ENCODE results near the gene GPR132. TPM values are rescaled to one million over a fixed set of nuclear protein-coding genes. Genes with fewer than 3 reads are reported as not detected.

Gene GPR132
- total and polyA plus RNA-seq, 11 donors = 0.27 to 5.3 (median 0.75) TPM

DNA sequence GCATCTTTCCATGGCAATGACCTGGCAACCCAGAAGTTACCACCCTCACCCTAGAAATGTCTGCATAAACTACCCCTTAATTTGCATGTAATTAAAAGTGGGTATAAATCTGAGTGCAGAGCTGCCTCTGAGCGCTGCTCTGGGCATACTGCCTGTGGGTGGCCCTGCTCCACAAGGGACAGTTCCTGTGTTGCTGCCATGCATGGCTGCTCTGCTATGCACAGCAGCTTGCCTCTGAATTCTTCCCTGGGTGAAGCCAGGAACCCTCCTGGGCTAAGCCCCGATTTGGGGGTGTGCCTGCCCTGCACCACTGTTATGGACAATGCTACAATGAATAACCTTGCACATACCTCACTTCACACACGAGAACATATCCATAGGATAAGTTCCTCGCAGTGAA is 35.7 kb upstream of the GPR132 start:
- Histone ChIP-seq H3K4me3 (no peak overlapping the region), H3K36me3 (no peaks in the 10 kb centered on the region), H3K27me3 (peaks cover 0 to 11% (median 0%) of the 10 kb centered on the region in 9 donors), H3K9me3 (peaks cover 0 to 17% (median 2%) of the 10 kb centered on the region in 12 donors), H3K4me1 (no peaks in the 10 kb centered on the region), H3K27ac (no peak overlapping the region)
- DNase-seq = peak in 1 of 5 donors; percentile 4
- WGBS, 4 donors = 84 to 88% (median 86%) methylated on average over 4 of the region's 4 CpGs
- no peak for TF ChIP-seq POLR2A (IDR thresholded peaks at IDR 0.05)
- TF ChIP-seq, protein P1, sequence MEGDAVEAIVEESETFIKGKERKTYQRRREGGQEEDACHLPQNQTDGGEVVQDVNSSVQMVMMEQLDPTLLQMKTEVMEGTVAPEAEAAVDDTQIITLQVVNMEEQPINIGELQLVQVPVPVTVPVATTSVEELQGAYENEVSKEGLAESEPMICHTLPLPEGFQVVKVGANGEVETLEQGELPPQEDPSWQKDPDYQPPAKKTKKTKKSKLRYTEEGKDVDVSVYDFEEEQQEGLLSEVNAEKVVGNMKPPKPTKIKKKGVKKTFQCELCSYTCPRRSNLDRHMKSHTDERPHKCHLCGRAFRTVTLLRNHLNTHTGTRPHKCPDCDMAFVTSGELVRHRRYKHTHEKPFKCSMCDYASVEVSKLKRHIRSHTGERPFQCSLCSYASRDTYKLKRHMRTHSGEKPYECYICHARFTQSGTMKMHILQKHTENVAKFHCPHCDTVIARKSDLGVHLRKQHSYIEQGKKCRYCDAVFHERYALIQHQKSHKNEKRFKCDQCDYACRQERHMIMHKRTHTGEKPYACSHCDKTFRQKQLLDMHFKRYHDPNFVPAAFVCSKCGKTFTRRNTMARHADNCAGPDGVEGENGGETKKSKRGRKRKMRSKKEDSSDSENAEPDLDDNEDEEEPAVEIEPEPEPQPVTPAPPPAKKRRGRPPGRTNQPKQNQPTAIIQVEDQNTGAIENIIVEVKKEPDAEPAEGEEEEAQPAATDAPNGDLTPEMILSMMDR (IDR thresholded peaks at IDR 0.05) = no peak
- intact Hi-C loops (cut with DNase I) = no loop called here
- no peak for ATAC-seq

DNA sequence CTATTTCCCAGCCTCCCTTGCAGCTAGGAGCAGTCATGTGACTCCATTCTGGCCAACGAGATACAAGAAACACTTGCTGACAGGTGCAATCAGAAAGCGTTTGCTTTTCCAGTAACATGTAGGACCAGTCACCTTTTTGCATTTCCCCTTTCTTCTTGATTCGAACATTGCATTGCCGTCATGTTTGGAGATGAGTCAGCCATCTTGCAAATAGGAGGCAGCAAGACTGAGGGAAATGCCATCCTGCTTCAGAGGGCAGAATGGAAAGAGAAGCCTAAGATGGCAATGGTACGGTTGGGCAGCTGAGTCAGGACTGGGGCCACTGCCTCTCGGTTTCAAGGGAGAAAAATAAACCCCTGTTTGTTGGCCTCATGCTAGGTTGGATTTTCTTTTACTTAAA is 34.5 kb upstream of the GPR132 start:
- H3K27me3 ChIP-seq = peaks cover 0 to 7% (median 0%) of the 10 kb centered on the region in 9 donors
- ATAC-seq = no peak
- TF ChIP-seq POLR2A (IDR thresholded peaks at IDR 0.05) = no peak
- TF ChIP-seq, protein P1 (IDR thresholded peaks at IDR 0.05) = no peak
- DNase-seq = no peak
- no peak overlapping the region for H3K4me3 ChIP-seq
- intact Hi-C loops (cut with DNase I) = loop anchor here in 7 of 10 donors (5.0 to 10.0 kb wide), 5 partner anchors 53 to 425 kb away; partner anchors contain the start of genes JAG2 (in 2 of the 7) and TMEM121 (in 2 of the 7)
- H3K9me3 ChIP-seq = peaks cover 0 to 17% (median 2%) of the 10 kb centered on the region in 12 donors
- no peak overlapping the region for H3K27ac ChIP-seq
- 77 to 90% (median 83%) methylated on average over 5 to 6 of the region's 6 CpGs for WGBS, 4 donors
- H3K4me1 ChIP-seq = no peaks in the 10 kb centered on the region
- no peaks in the 10 kb centered on the region for H3K36me3 ChIP-seq

DNA sequence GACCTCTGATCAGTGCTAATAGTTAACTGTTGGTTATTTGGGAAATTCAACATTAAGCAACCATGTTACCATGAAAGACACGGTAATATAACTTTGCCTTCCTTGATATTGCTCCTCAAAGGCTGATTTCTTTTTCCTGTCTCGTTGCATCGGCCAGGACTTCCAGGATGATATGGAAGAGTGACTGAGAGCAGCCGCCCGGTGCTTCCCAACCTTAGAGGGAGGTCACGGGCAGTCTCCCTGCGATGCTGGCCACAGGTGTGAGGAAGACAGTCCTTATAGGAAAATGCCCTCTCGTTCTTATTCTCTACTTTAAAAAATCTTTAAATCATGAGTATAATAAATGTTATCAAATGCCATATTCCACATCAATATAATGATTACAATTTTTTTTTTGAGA is 33.1 kb upstream of the GPR132 start:
- DNase-seq (no peak), ATAC-seq (no peak)
- TF ChIP-seq, protein P1 (IDR thresholded peaks at IDR 0.05) = no peak
- no peak for TF ChIP-seq POLR2A (IDR thresholded peaks at IDR 0.05)
- Histone ChIP-seq H3K36me3 (no peaks in the 10 kb centered on the region), H3K27ac (no peak overlapping the region), H3K27me3 (peaks cover 0 to 6% (median 0%) of the 10 kb centered on the region in 9 donors), H3K4me1 (peaks cover 0 to 10% (median 5%) of the 10 kb centered on the region in 12 donors), H3K9me3 (peaks cover 0 to 9% (median 0%) of the 10 kb centered on the region in 12 donors), H3K4me3 (no peak overlapping the region)
- WGBS, 4 donors = 83 to 89% (median 86%) methylated on average over 8 of the region's 8 CpGs
- intact Hi-C loops (cut with DNase I) = loop anchor here in 7 of 10 donors (5.0 to 10.0 kb wide), 5 partner anchors 54 to 426 kb away; partner anchors contain the start of genes JAG2 (in 2 of the 7) and TMEM121 (in 2 of the 7)

DNA sequence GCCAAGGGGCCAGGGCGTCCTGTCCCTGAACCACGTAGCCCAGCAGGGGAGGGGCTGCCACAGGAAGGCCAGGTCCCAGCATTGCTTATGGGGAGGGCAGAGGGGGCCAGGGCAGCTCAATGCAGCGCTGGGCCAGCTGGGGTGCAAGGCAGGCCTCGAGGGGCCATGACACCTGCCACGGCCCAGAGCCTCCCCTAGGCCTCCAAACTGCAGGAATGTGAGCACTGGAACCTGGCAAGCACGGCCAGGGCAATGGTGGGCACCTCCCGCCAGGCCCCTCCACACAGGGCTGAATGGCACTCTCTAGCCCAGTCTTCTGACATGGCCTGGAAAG is 32.5 kb upstream of the GPR132 start:
- peak in 1 of 5 donors; percentile 49 for DNase-seq
- TF ChIP-seq POLR2A (IDR thresholded peaks at IDR 0.05) = no peak
- TF ChIP-seq, protein P1 (IDR thresholded peaks at IDR 0.05) = no peak
- no peak overlapping the region for H3K4me3 ChIP-seq
- 83 to 90% (median 88%) methylated on average over 7 of the region's 7 CpGs for WGBS, 4 donors
- intact Hi-C loops (cut with DNase I) = loop anchor here in 7 of 10 donors (5.0 to 10.0 kb wide), 5 partner anchors 55 to 427 kb away; partner anchors contain the start of genes JAG2 (in 2 of the 7) and TMEM121 (in 2 of the 7)
- H3K9me3 ChIP-seq = peaks cover 0 to 7% (median 0%) of the 10 kb centered on the region in 12 donors
- peaks cover 0 to 14% (median 8%) of the 10 kb centered on the region in 12 donors for H3K4me1 ChIP-seq
- H3K27me3 ChIP-seq = peaks cover 0 to 3% (median 0%) of the 10 kb centered on the region in 9 donors
- H3K27ac ChIP-seq = no peak overlapping the region
- H3K36me3 ChIP-seq = no peaks in the 10 kb centered on the region
- no peak for ATAC-seq

All from heart left ventricle (tissue), 16 donors.